Stimulated activated effector memory CD8-positive, alpha-beta T cell treated with anti-CD3 and anti-CD28 coated beads, Interleukin-12 subunit alpha, Interleukin-12 subunit beta, amount 100 ng/mL, for 72 hours (primary cell): ENCODE results near the gene ANGEL1.
A peak's percentile ranks its signal among the peaks of the same experiment; 100 is the strongest.

ENCODE experiments used
- ATAC-seq: fragments of 150-1000 bp; cut with Tn5 transposase; 2 replicates; pipeline ENCODE4 v1.10.0; 2021
- DNase-seq, 2 donors: peaks; one replicate each; pipeline ENCODE4 v3.0.0; 2021 to 2022; ENCODE audit warnings: low spot score in 2 of 2
- H3K27ac Mint-ChIP-seq: one replicate; pipeline ENCODE4 v1.8.0; 2022; ENCODE audit warnings: mild to moderate bottlenecking, mixed read lengths
- H3K36me3 Mint-ChIP-seq: one replicate; pipeline ENCODE4 v1.8.0; 2022; ENCODE audit warnings: mild to moderate bottlenecking, mixed read lengths
- H3K4me1 Mint-ChIP-seq: one replicate; pipeline ENCODE4 v1.8.0; 2022; ENCODE audit warnings: mixed read lengths
- H3K4me3 Mint-ChIP-seq: one replicate; pipeline ENCODE4 v1.8.0; 2022; ENCODE audit warnings: mild to moderate bottlenecking, mixed read lengths
- H3K9me3 Mint-ChIP-seq: one replicate; pipeline ENCODE4 v1.8.0; 2022; ENCODE audit warnings: mixed read lengths

The ANGEL1 gene

DNA sequence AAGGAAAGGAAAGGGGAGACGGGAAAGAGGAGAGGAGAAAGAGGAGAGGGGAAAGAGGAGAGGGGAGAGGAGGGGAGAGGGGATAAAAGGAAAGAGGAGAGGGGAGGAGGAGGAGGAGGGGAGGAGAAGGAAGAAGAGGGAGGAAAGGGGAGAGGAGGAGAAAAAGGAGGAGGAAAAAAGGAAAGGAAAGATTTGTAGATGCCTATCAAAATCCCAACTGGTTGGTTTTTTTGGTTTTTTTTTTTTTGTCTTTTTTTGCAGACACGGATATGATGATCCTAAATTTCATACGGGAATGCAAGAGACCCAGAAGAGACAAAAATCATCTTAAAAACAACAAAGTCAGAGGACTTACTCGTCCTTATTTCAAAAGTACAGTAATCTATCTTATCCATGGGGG, 19.4 kb downstream of the ANGEL1 start:
- H3K4me1 Mint-ChIP-seq = no peaks in the 10 kb centered on the region
- ATAC-seq (no peak), DNase-seq (no peak)
- H3K4me3 Mint-ChIP-seq = no peak overlapping the region
- peak overlapping the region; percentile 20 for H3K27ac Mint-ChIP-seq
- peaks cover 84% of the 10 kb centered on the region for H3K36me3 Mint-ChIP-seq
- no peaks in the 10 kb centered on the region for H3K9me3 Mint-ChIP-seq

DNA sequence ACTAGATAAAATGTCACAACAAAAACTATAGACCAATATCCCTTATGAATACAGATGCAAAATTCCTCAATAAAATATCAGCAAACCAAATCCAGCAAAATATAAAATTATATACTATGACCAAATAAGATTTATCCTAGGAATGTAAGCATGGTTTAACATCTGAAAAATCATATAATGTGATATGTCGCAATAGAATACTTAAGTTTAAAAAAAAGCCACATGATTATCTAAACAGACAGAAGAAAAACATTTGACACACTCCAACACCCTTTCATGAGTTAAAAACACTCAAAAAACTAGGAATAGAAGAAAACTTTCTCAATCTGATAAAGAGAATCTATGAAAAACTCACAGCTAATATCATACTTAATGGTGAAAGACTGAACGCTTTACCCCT, 20.3 kb downstream of the ANGEL1 start:
- Mint-ChIP-seq H3K36me3 (peaks cover 83% of the 10 kb centered on the region), H3K9me3 (no peaks in the 10 kb centered on the region), H3K4me1 (no peaks in the 10 kb centered on the region), H3K4me3 (no peak overlapping the region), H3K27ac (no peak overlapping the region)
- ATAC-seq (no peak), DNase-seq (no peak)

DNA sequence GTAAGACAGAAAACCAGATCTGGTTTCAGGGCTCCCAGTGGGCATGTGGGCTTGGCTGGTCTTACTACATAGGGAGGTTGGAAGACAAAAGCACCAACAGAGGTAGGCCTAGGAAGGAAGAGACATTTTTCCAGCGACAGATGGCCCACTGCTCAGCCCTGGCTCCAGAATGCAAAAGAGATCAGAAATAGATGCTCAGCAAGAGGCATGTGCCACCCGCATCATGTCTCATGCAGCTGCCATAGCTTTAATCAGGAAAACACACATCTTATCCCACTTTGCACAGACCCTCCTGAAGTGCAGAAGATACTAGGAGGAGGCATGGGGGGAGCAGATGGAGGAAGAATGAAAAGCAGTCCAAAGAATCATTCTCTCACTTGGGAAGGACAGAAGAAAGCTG, 26.1 kb downstream of the ANGEL1 start:
- Mint-ChIP-seq H3K4me1 (peaks cover 26% of the 10 kb centered on the region), H3K4me3 (no peak overlapping the region), H3K9me3 (no peaks in the 10 kb centered on the region), H3K36me3 (peaks cover 78% of the 10 kb centered on the region), H3K27ac (peak overlapping the region; percentile 43)
- ATAC-seq (no peak), DNase-seq (no peak)

DNA sequence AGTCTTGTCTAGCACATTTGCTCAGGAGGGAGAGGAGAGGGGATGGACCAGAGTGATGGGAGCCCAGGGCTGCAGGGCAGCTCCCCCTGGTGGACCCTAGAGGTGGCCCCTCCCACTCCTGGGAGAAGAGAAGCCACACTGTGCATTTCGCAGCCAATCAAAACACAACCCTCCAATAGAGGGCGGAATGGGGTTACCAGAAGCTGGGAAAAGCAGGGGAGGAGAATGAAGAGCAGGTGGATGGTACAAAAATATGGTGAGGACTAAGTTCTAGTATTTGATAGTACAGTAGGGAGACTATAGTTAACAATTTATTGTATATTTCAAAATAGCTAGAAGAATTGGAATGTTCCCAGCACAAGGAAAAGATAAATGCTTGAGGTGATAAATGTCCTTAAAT, 27.8 kb downstream of the ANGEL1 start:
- Mint-ChIP-seq H3K36me3 (peaks cover 69% of the 10 kb centered on the region), H3K9me3 (no peaks in the 10 kb centered on the region), H3K27ac (peak overlapping the region; percentile 18), H3K4me3 (no peak overlapping the region), H3K4me1 (peaks cover 34% of the 10 kb centered on the region)
- ATAC-seq = peak; percentile 87
- peak; percentile 27 to 69 for DNase-seq

DNA sequence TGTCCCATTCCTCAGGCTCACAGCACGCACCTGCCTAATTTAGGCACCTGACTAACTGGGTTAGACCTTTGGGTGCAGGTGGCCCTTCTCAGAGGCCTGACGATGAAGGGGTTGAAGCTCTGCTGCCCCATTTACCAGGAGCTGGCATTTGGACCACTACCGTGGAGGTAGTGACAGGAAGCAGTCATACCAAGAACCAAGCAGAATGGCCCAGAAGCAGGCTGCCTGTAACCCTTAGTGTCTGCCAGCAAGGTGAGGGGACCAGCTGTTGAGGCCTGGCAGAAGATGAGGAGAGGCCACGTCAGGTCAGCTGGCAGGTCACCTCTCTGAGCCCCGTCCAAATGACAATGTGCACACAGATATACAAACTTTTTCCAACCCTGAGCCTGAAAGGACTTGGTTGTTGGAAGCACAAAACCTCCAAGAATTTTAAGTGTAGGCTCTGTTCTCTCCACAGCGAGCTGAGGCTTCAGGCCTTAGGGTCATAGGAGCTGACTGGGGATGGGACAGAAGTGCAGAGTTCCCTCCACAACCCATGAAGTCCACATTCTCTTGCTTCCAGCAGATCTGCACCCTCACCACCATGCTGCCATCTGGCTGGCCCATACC, 28.3 kb downstream of the ANGEL1 start:
- DNase-seq (no peak), ATAC-seq (no peak)
- peaks cover 64% of the 10 kb centered on the region for H3K36me3 Mint-ChIP-seq
- H3K4me3 Mint-ChIP-seq = no peak overlapping the region
- H3K4me1 Mint-ChIP-seq = peaks cover 35% of the 10 kb centered on the region
- no peaks in the 10 kb centered on the region for H3K9me3 Mint-ChIP-seq
- peak overlapping the region; percentile 18 for H3K27ac Mint-ChIP-seq

DNA sequence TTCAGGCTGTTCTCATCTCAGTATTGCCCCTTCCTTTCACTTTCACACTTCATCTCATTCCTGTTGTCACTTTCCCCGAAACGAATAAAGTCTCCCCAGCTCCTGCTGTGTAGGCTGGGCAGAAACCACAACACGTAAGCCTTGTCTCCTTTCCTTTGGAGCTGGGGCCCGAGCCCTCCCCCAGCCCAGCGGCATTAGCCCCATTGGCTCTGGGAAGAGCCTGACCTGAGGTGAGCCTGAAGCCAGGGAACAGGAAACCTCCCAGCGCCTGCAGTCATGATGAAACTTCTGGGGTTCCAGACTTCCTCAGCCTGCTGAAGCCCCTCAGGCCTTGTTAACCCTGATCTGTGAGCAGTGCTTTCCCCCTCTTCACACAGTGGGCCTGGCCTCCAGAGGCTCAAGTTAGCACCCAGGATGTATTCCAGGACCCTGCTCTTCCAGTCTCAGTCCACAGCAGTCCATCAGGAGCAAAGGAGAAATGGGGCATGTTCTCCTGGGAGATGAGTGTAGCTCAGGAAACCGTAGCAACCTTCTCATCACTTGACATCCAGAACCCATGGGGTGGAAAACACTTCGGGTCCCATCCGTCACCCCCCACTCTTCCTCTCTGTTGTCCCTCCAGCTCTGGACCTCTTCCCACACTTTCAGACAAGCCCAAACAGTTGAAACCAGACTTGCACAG, 29.7 kb downstream of the ANGEL1 start:
- DNase-seq (no peak), ATAC-seq (peak; percentile 51)
- Mint-ChIP-seq H3K4me3 (peak overlapping the region; percentile 26), H3K9me3 (no peaks in the 10 kb centered on the region), H3K36me3 (peaks cover 51% of the 10 kb centered on the region), H3K4me1 (peaks cover 35% of the 10 kb centered on the region), H3K27ac (peak overlapping the region; percentile 83)

- Mint-ChIP-seq H3K36me3 (peaks cover 44% of the 10 kb centered on the region), H3K27ac (peak overlapping the region; percentile 83), H3K9me3 (no peaks in the 10 kb centered on the region), H3K4me1 (peaks cover 35% of the 10 kb centered on the region), H3K4me3 (peak overlapping the region; percentile 26)
- DNase-seq (no peak), ATAC-seq (no peak)
These were observed 30.4 kb downstream of the ANGEL1 start for GRCh38 chr14:76782115-76782884.

- H3K4me3 Mint-ChIP-seq = no peak overlapping the region
- DNase-seq (no peak), ATAC-seq (peak; percentile 58)
- H3K36me3 Mint-ChIP-seq = peaks cover 39% of the 10 kb centered on the region
- peak overlapping the region; percentile 83 for H3K27ac Mint-ChIP-seq
- peaks cover 35% of the 10 kb centered on the region for H3K4me1 Mint-ChIP-seq
- H3K9me3 Mint-ChIP-seq = no peaks in the 10 kb centered on the region
These were observed 31.0 kb downstream of the ANGEL1 start for GRCh38 chr14:76781648-76782051.

DNA sequence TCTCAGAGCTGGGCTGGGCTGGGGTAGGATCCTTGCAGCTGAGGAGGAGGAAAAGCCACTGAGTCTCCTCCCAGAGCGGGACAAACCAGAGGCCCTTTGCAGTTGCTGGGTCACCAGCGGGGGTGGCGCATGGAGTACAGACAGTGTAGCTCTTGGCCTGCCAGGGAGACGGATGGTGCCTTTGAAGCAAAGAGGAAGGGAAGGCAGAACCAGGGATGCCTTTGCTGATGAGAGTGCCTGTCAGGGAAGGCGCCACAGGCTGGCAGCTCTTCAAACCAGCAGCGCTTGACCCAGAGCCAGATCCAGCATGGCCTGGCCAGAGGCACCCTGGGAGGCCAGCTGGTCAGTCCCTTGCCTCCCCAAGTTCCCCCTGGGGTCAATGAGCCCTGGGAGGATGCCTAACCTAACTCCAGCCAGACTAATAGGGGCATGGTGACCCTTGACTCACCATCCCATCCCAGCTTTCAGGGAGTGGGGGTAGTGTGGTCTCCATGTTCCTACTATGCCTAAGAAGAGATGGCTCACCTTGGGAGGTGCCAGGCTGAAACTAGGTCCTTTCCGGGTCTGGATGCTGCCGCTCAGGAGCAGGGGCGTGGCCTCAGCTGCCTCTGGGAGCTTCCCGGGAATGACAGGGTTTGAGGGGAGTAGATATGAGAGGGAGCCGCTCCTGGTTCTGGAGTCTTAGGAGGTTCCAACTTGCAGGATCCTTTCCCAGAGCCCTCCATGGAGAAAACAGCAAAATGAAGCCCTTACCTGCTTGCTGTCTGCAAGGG, 31.6 kb downstream of the ANGEL1 start:
- ATAC-seq (no peak), DNase-seq (no peak)
- Mint-ChIP-seq H3K27ac (peak overlapping the region; percentile 78), H3K9me3 (no peaks in the 10 kb centered on the region), H3K36me3 (peaks cover 34% of the 10 kb centered on the region), H3K4me1 (peaks cover 35% of the 10 kb centered on the region), H3K4me3 (no peak overlapping the region)

DNA sequence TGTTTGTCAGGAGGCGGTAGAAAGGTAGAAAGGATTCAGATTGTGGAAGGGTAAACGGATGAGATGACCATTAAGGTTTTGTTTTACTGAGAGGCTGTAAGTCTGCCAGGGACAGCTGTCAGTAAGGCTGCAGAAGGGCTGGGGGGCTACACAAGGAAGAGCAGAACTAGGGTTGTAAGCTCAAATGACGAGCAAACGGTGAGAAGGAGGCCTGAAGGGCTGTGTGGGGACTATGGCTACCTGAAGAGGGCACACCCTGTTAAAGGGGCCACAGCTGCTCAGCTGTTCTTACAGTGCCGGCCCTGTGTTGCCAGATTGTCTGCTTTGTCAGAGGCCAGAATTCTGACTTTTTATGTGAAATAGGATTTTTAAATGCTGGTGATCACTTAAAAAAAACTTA, 32.3 kb downstream of the ANGEL1 start:
- ATAC-seq (no peak), DNase-seq (no peak)
- Mint-ChIP-seq H3K4me1 (peaks cover 35% of the 10 kb centered on the region), H3K27ac (peak overlapping the region; percentile 78), H3K36me3 (peaks cover 31% of the 10 kb centered on the region), H3K4me3 (no peak overlapping the region), H3K9me3 (no peaks in the 10 kb centered on the region)

- Mint-ChIP-seq H3K27ac (peak overlapping the region; percentile 78), H3K4me3 (no peak overlapping the region)
- no peak for ATAC-seq
These were observed 32.7 kb downstream of the ANGEL1 start for GRCh38 chr14:76780058-76780345.

GRCh38 chr14:76779221-76780057, 33.2 kb downstream of the ANGEL1 start:
- no peak for DNase-seq
- Mint-ChIP-seq H3K27ac (peak overlapping the region; percentile 78), H3K9me3 (no peaks in the 10 kb centered on the region), H3K4me3 (no peak overlapping the region), H3K4me1 (peaks cover 35% of the 10 kb centered on the region), H3K36me3 (peaks cover 28% of the 10 kb centered on the region)
- no peak for ATAC-seq

More at GRCh38 chr14:76780058-76780345, 32.7 kb downstream of the ANGEL1 start:
- no peak for DNase-seq
- H3K4me1 Mint-ChIP-seq = peaks cover 36% of the 10 kb centered on the region
- H3K9me3 Mint-ChIP-seq = no peaks in the 10 kb centered on the region
- H3K36me3 Mint-ChIP-seq = peaks cover 29% of the 10 kb centered on the region

DNA sequence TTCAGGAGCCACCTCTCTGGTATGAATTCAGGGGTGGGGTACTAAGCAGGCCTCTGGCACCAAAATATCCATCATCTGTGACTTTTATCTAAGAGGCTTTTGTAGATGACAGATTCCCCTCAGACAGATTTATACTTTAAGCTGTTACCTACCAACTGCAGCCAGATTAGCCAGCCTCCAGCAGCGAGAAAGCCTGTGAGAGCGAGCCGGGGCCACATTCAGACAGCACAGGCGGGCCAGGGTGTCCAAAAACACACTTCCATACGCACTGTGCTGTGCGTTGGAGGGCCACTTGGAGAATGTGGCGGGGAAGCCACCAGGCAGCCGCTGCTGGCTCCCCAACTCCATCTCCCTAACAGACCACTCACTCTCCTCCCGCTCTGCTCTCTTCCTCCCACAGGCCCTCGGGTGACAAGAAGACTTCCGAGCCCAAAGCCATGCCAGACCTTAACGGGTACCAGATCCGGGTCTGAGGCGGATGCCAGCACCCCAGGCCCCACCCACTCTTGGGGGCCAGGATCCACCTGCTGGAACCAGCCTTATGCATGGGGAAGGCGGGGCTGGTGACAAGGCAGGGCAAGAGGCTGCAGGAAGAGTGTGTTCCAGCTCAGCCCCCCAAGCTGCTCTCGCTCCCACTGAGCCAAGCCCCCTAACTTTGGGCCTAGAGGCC, 34.0 kb downstream of the ANGEL1 start:
- Mint-ChIP-seq H3K4me1 (peaks cover 34% of the 10 kb centered on the region), H3K9me3 (no peaks in the 10 kb centered on the region), H3K36me3 (peaks cover 24% of the 10 kb centered on the region), H3K4me3 (no peak overlapping the region), H3K27ac (no peak overlapping the region)
- no peak for ATAC-seq
- no peak for DNase-seq

DNA sequence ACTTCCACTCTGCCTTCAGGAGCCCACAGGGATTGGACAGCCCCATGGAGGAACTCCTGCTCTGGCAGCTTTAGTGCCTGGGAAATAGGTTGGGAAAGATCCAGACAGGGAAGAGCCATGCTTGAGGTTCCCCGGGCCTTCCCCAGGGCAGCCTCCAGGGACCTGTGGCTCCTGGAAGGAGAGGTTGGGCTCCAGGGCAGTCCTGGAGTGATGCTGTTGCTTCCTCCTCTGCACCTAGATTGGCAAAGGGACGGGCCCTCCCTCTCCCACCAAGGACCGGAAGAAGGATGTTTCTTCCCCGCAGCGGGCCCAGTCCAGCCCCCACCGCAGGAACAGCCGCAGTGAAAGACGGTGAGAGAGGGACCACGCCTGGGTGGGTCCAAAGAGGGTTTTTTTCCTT, 35.0 kb downstream of the ANGEL1 start:
- Mint-ChIP-seq H3K36me3 (peaks cover 22% of the 10 kb centered on the region), H3K4me3 (no peak overlapping the region), H3K27ac (peak overlapping the region; percentile 43), H3K4me1 (peaks cover 28% of the 10 kb centered on the region), H3K9me3 (no peaks in the 10 kb centered on the region)
- DNase-seq = no peak
- ATAC-seq = no peak
